K562 (cell line): ENCODE measurements around the gene LRRC27. TPM values are rescaled to one million over a fixed set of nuclear protein-coding genes. Genes with fewer than 3 reads are reported as not detected.

Experiments used
- CGGBP1 ChIP-seq: fragments of 250-450 bp; sonication (Bioruptor Pico); IDR thresholded peaks from 2 replicates; pipeline ENCODE4 v1.9.0; 2021; ENCODE audit warnings: mild to moderate bottlenecking
- E2F1 ChIP-seq: sonication (generic); formaldehyde crosslinking; IDR thresholded peaks from 2 replicates; pipeline ENCODE4 v1.8.1; 2023; ENCODE audit warnings: mild to moderate bottlenecking, missing genetic modification reagents, moderate library complexity
- HOMEZ ChIP-seq: fragments of 250-450 bp; sonication (Bioruptor Pico); IDR thresholded peaks from 2 replicates; pipeline ENCODE4 v1.4.0; 2020; ENCODE audit warnings: mild to moderate bottlenecking, moderate library complexity
- NEUROD1 ChIP-seq: fragments of 150-350 bp; IDR thresholded peaks from 2 replicates; pipeline ENCODE4 v1.6.1; 2014; ENCODE audit warnings: borderline replicate concordance, low read length, low read depth; ENCODE audit not compliant: partially characterized antibody
- RAD51 ChIP-seq: fragments of 450-650 bp; IDR thresholded peaks from 2 replicates; pipeline ENCODE4 v1.7.1; 2016; ENCODE audit warnings: low read depth, mild to moderate bottlenecking, borderline replicate concordance
- RNF2 ChIP-seq: sonication (generic); IDR thresholded peaks from 2 replicates; pipeline ENCODE4 v1.6.1; 2016
- SMARCB1 ChIP-seq: IDR thresholded peaks from 2 replicates; pipeline ENCODE4 v1.6.1; 2011; ENCODE audit warnings: improper control_type of control experiment, low read depth; ENCODE audit not compliant: insufficient read length
- ZNF174 ChIP-seq: fragments of 250-450 bp; sonication (Bioruptor Pico); IDR thresholded peaks from 2 replicates; pipeline ENCODE4 v1.4.0; 2020; ENCODE audit warnings: mild to moderate bottlenecking
- ZNF518B ChIP-seq: fragments of 250-450 bp; sonication (Bioruptor Pico); IDR thresholded peaks from 2 replicates; pipeline ENCODE4 v1.5.0; 2021; ENCODE audit warnings: mild to moderate bottlenecking, moderate library complexity
- polyA plus RNA-seq, 8 experiments: library from polyadenylated mRNA; depleted of rRNA in 4 of 8; stranded (reverse) in 5 of 8; unstranded in 3 of 8; fragments of >200 nt; fragmentation: Nextera tagmentation in 2 of 8; fragmentation: Illumina TruSeq in 1 of 8; extraction: Ambion mirVana in 2 of 8; extraction: Trizol in 1 of 8; gene quantifications; 2 replicates each; pipeline versions ENCODE4 v1.2.1 to v1.2.3, GENCODE V29; 2011 to 2014; ENCODE audit warnings: inconsistent platforms in 1 of 8, missing spikeins in 1 of 8
- total RNA-seq, 7 experiments: library from RNA; depleted of rRNA in 6 of 7; stranded (reverse); fragments of >200 nt in 6 of 7; fragmentation: Illumina TruSeq in 2 of 7; extraction: Trizol in 2 of 7; gene quantifications; 2 replicates each; pipeline versions ENCODE4 v1.2.1 to v1.2.3, GENCODE V29; 2011 to 2021; ENCODE audit warnings: low replicate concordance in 1 of 7
- TF ChIP-seq, protein P1 (sequence below), 2 experiments: fragments of 450-650 bp; formaldehyde crosslinking in 1 of 2; IDR thresholded peaks; 2 replicates each; pipeline versions ENCODE4 v1.4.0 to v1.6.1; 2014 to 2020; ENCODE audit warnings: mild to moderate bottlenecking in 2 of 2, borderline replicate concordance in 1 of 2, low read depth in 1 of 2

Gene LRRC27
- total and polyA plus RNA-seq, 9 of the 15 experiments (the other 6 are each of a cell fraction or from before 2014, with no cell fraction given): 0.10 to 2.7 (median 1.4) TPM

GRCh38 chr10:132331601-132332432 lies at the start of gene LRRC27 (continued):
- TF ChIP-seq HOMEZ (CRISPR knock-in tag) (no peak), RAD51 (no peak), NEUROD1 (peak; percentile 83), RNF2 (0 out of 2 replicates have a peak, but pooled peaks have one; percentile 68), CGGBP1 (CRISPR knock-in tag) (no peak), E2F1 (CRISPR knock-in tag) (no peak), SMARCB1 (no peak), ZNF174 (CRISPR knock-in tag) (no peak), ZNF518B (CRISPR knock-in tag) (no peak)
- TF ChIP-seq, protein P1, sequence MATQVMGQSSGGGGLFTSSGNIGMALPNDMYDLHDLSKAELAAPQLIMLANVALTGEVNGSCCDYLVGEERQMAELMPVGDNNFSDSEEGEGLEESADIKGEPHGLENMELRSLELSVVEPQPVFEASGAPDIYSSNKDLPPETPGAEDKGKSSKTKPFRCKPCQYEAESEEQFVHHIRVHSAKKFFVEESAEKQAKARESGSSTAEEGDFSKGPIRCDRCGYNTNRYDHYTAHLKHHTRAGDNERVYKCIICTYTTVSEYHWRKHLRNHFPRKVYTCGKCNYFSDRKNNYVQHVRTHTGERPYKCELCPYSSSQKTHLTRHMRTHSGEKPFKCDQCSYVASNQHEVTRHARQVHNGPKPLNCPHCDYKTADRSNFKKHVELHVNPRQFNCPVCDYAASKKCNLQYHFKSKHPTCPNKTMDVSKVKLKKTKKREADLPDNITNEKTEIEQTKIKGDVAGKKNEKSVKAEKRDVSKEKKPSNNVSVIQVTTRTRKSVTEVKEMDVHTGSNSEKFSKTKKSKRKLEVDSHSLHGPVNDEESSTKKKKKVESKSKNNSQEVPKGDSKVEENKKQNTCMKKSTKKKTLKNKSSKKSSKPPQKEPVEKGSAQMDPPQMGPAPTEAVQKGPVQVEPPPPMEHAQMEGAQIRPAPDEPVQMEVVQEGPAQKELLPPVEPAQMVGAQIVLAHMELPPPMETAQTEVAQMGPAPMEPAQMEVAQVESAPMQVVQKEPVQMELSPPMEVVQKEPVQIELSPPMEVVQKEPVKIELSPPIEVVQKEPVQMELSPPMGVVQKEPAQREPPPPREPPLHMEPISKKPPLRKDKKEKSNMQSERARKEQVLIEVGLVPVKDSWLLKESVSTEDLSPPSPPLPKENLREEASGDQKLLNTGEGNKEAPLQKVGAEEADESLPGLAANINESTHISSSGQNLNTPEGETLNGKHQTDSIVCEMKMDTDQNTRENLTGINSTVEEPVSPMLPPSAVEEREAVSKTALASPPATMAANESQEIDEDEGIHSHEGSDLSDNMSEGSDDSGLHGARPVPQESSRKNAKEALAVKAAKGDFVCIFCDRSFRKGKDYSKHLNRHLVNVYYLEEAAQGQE (IDR thresholded peaks at IDR 0.05; ENCODE audit: borderline replicate concordance): no peak
- TF ChIP-seq, protein P1 (CRISPR knock-in tag; IDR thresholded peaks at IDR 0.05; ENCODE audit: low read depth): no peak
